GM06990 (cell line): Measurements from ENCODE around the gene GALNT9.

ENCODE experiments used
- DNase-seq: peaks from one replicate; pipeline ENCODE4 v3.0.0-alpha.2; 2011; ENCODE audit not compliant: insufficient read length; ENCODE audit errors: extremely low read depth
- H3K27me3 ChIP-seq: replicated peaks from 2 replicates; pipeline ENCODE4 v1.6.0; 2011; ENCODE audit warnings: low read length; ENCODE audit not compliant: control insufficient read depth, insufficient read depth
- H3K36me3 ChIP-seq: 2 replicates; pipeline ENCODE4 v1.5.1; 2011; ENCODE audit warnings: low read length; ENCODE audit not compliant: control insufficient read depth, insufficient read depth
- H3K4me3 ChIP-seq: replicated peaks from 2 replicates; pipeline ENCODE4 v1.5.1; 2011; ENCODE audit warnings: low read depth, mild to moderate bottlenecking, control low read depth, low read length
- TF ChIP-seq, protein P1 (sequence below): IDR thresholded peaks from 2 replicates; pipeline ENCODE4 v1.5.1; 2011; ENCODE audit warnings: low read length, control low read depth, mild to moderate bottlenecking, inconsistent platforms; ENCODE audit not compliant: insufficient read depth, poor library complexity, severe bottlenecking

The GALNT9 gene

DNA sequence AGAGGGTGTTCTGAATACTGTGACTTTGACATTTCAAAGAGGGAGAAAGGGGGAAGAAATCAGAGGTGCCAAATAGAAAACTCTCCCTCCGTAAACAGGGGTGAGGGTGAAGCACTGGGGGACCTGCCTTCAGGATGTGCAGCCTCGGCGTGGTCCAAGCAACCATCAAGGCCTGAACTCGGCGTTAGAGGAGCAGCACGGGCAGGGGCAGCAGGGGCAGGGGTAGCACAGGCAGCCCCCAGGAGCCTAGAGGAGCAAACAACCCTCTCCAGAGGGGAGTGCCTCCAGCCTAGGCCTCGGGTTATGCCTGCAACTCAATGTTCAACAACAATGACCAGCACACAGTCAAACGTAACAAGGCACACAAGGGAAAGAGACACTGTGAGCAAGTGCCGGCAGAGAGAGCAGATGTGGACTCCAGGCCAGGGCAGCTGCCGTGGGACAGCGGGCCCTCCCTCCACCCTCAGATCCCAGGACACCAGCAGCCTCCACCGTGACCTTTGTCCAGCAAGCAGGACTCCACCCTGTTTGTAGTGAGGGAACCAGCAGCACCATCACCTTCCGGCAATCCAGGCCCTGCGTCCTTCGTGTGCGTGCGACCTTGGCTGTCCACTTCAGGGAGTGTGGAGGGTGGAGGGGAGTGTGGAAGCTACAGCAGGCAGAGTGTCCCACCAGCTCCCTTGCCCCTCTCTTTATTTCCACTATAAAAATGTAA is 18.0 kb downstream of the GALNT9 start:
- Histone ChIP-seq H3K4me3 (no peak overlapping the region), H3K36me3 (no peaks in the 10 kb centered on the region), H3K27me3 (no peaks in the 10 kb centered on the region)
- TF ChIP-seq, protein P1, sequence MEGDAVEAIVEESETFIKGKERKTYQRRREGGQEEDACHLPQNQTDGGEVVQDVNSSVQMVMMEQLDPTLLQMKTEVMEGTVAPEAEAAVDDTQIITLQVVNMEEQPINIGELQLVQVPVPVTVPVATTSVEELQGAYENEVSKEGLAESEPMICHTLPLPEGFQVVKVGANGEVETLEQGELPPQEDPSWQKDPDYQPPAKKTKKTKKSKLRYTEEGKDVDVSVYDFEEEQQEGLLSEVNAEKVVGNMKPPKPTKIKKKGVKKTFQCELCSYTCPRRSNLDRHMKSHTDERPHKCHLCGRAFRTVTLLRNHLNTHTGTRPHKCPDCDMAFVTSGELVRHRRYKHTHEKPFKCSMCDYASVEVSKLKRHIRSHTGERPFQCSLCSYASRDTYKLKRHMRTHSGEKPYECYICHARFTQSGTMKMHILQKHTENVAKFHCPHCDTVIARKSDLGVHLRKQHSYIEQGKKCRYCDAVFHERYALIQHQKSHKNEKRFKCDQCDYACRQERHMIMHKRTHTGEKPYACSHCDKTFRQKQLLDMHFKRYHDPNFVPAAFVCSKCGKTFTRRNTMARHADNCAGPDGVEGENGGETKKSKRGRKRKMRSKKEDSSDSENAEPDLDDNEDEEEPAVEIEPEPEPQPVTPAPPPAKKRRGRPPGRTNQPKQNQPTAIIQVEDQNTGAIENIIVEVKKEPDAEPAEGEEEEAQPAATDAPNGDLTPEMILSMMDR = no peak
- no peak for DNase-seq

- DNase-seq = no peak
These were observed 19.0 kb downstream of the GALNT9 start for GRCh38 chr12:132310181-132311040.

DNA sequence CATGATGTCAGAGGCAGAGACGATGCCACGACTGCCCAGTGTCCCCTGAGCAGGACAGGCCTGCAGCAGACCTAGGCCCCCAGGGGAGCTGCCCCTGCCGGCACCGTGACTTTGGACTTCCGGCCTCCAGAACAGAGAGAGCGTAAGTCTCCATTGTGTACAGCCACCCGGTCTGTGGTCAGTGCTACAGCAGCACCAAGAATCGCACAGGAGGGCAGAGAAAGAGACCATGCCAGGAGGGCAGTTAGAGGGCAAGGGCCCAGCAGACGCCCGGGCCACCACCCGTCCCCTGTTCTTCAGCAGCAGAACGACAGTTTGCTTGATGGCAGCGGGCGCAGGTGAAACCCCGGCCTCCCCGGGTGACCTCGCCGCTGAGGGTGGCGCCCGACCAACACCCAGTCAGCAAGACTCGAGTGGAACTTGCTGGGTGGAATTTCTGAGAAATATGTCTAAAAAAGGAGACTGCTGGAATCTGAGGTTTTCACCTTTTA is 19.7 kb downstream of the GALNT9 start:
- TF ChIP-seq, protein P1 = no peak
- H3K4me3 ChIP-seq = no peak overlapping the region
- no peaks in the 10 kb centered on the region for H3K27me3 ChIP-seq
- DNase-seq = no peak
- H3K36me3 ChIP-seq = no peaks in the 10 kb centered on the region

More at GRCh38 chr12:132310181-132311040, 19.0 kb downstream of the GALNT9 start:
- H3K36me3 ChIP-seq = no peaks in the 10 kb centered on the region
- H3K27me3 ChIP-seq = no peaks in the 10 kb centered on the region
- H3K4me3 ChIP-seq = no peak overlapping the region
- TF ChIP-seq, protein P1 = no peak

GRCh38 chr12:132308853-132309595 is 20.4 kb downstream of the GALNT9 start:
- Histone ChIP-seq H3K27me3 (no peaks in the 10 kb centered on the region), H3K4me3 (no peak overlapping the region), H3K36me3 (no peaks in the 10 kb centered on the region)
- TF ChIP-seq, protein P1 = no peak
- DNase-seq = no peak

GRCh38 chr12:132307976-132308852 is 21.2 kb downstream of the GALNT9 start:
- no peak overlapping the region for H3K4me3 ChIP-seq
- TF ChIP-seq, protein P1 = no peak
- DNase-seq = no peak
- H3K27me3 ChIP-seq = no peaks in the 10 kb centered on the region
- no peaks in the 10 kb centered on the region for H3K36me3 ChIP-seq
